Right ventricle myocardium superior (tissue), 1 donor: Measurements from ENCODE around the gene C2CD4D. TPM values are rescaled to one million over a fixed set of nuclear protein-coding genes. Genes with fewer than 3 reads are reported as not detected.

Experiments
- ATAC-seq: fragments of 200-7000 bp; cut with Tn5 transposase; one replicate; pipeline ENCODE4 v1.9.1; 2020; ENCODE audit warnings: mild to moderate bottlenecking; ENCODE audit not compliant: poor library complexity
- DNase-seq: peaks from one replicate; pipeline ENCODE4 v3.0.0-alpha.2; 2020
- intact Hi-C: fragments of 100-400 bp; cut with DNase I; formaldehyde crosslinking; loops from one replicate; pipeline ENCODE4 v1.11.2; 2022
- total RNA-seq: library from RNA; stranded (reverse); fragmentation: NEBNext Ultra II Directional; extraction: Animal tissue kit (Norgen Biotek cat#: 25700); gene quantifications from one replicate; pipeline ENCODE4 v1.2.1, GENCODE V29; 2021
- donor health status: DM: no; HTN: yes; CAD: no; lungs with severe emphysema.

The C2CD4D gene
- total RNA-seq, 1 donor from 2014 or later = not detected

DNA sequence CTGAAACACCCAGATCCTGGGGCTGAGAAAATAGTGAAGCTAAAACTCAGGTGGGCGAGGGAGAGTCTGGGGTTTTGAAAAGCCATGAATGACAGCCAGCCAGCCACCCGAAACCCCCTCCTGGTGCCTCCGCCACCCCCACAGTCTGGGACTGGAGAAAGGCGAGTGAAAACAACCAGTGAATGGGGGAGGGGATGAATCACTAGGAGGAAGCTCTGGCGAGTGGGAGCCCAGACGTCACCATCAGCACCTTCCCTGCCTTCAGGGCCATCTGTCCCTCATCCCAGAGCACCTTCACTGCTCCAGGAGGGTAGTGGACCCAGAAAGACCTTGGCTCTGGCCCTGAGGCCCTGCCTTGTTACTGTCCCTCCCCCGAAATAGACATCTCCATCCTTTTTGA is 17.2 kb downstream of the C2CD4D start:
- DNase-seq = no peak
- intact Hi-C loops = no loop called here
- ATAC-seq = no peak

GRCh38 chr1:151820940-151821339 is 18.7 kb downstream of the C2CD4D start:
- DNase-seq = no peak
- ATAC-seq = peak; percentile 37
- intact Hi-C loops = no loop called here

GRCh38 chr1:151819976-151820623 is 19.5 kb downstream of the C2CD4D start:
- DNase-seq (no peak), ATAC-seq (no peak)
- intact Hi-C loops = no loop called here

DNA sequence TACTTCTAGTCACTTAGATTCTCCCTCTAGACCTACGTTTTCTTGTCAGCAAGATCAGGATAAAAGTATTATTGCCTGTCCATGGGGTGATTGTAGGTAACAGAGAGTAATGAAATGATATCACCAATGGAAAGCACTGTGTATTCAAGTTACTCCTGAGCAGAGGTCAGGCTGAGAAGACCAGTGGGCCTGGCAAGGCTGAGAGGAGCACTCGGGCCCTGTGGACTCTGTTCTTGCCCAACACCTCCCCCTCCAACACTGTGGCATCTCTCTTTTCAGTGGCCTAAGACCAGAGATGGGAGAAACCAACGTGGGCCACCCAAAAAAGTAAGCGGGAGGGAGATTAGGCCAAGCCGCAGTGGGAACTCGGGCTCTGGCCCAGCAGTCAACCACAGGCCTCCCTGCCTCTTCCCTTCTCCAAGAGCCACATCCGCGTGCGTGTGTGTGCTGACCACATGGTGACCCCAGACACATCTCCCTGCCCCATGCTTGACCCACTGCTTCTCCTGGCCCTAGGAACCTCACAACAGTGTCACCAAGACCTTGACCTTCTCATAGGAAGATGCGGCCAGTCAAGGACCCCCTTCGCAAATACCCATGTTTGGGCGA is 20.3 kb downstream of the C2CD4D start:
- ATAC-seq = no peak
- intact Hi-C loops = no loop called here
- no peak for DNase-seq

DNA sequence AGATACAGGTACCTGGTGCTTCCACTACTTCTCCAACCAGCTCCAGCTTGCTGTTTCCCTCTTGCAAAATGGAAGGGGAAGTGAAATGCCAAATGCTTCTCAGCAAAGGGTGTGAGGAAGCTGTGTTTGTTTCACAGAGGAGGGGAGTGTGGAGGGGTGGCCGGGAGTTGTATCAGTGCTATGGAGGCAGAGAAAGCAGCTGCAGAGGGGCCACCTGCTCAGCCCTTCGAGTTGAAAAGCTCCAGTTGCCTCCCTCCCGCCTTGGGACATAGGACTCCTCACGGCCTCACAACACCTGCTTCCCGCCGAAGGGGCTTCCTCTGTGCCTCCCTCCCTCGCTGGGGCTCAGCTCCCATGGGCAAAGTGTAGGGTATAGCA is 22.3 kb downstream of the C2CD4D start:
- no peak for ATAC-seq
- no peak for DNase-seq
- intact Hi-C loops = no loop called here

GRCh38 chr1:151816548-151817352 is 22.9 kb downstream of the C2CD4D start:
- no peak for DNase-seq
- intact Hi-C loops = no loop called here
- ATAC-seq = no peak

DNA sequence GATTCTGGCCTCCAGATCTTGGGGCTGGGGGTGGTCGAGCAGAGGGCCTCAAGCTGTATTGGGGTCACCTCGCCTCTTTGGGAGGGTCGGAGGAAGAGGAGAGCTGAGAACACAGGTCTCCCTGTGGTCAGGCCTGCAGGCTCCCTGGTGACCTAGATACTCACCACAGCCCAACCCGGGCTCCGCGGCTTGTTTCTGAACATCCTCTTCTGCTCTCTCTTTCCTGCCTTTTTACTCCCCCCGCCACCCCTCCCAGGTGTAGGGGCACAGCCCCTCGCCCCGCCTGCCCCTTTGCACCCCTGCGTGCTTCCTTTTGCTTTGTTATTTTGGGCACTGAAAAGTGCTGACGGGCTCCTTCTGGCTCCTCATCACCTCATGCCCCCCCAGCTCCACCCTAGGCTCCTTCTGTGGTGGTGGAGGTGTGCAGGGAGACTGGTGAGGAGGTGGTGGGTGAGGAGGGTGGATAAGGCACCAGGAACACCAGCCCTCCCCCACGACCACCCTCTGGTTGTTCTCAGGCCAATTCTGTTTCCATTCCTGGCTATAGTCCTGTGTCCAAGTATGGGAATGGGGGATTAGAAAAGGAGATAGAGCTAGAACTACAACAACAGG is 23.8 kb downstream of the C2CD4D start:
- intact Hi-C loops = no loop called here
- ATAC-seq (no peak), DNase-seq (peak; percentile 58)

GRCh38 chr1:151814971-151815545 is 24.6 kb downstream of the C2CD4D start:
- intact Hi-C loops = no loop called here
- DNase-seq (no peak), ATAC-seq (no peak)

DNA sequence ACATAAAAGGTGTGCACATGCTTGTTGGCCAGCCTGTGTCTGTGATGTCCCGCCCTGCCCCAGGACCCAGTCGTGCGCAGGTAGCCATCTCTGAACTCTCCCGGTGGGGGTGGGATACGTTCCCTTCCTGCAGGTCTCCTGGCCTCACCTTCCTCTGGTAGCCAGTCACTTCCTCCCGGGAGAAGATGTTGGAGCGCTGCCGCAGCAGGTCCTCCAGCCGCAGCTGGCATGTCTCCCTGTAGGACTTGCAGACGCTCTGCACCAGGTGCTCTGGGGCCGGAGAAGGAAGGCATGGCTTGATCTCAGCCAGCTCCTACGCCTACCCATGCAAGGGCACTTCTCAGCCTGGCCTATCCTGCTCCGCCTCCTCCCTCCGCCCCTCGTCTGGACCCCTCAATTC is 25.2 kb downstream of the C2CD4D start:
- intact Hi-C loops = no loop called here
- no peak for DNase-seq

DNA sequence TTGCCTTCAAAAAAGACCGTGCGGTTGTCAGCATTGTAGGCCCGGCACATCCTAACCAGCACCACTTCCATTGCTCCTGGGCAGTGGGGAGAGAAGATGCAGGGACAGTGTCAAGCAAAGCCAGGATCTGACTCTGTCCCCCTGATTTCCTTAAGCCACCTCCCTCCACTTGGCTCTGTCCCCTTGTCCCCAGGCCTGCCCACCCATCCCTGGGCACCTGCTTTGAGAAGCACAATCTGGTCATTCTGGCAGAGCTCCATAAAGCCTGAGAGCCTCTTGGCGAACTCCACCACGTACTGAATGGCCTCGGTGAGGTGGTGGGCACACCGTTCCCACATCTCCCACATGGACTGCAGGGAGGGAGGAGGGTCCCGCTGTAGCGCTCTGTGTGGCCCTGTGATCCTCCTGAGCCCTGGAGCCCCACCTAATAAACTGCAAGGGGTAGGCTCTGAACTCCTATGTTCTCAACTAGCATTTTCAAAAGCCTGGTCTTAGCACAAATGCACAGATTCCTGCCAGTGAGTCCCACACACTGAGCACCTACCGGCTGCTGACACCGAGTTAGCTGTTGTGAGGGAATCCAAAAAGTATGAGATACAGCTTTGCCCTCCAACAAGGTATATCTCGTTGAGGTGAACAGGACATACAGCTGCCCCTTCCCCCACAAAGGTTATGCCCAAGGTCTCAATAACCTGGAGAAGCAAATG is 26.2 kb downstream of the C2CD4D start:
- intact Hi-C loops = no loop called here
- DNase-seq (no peak), ATAC-seq (no peak)

More for the DNA sequence above, 25.2 kb downstream of the C2CD4D start:
- no peak for ATAC-seq

GRCh38 chr1:151811181-151811580 is 28.4 kb downstream of the C2CD4D start:
- no peak for ATAC-seq
- no peak for DNase-seq
- intact Hi-C loops = no loop called here

DNA sequence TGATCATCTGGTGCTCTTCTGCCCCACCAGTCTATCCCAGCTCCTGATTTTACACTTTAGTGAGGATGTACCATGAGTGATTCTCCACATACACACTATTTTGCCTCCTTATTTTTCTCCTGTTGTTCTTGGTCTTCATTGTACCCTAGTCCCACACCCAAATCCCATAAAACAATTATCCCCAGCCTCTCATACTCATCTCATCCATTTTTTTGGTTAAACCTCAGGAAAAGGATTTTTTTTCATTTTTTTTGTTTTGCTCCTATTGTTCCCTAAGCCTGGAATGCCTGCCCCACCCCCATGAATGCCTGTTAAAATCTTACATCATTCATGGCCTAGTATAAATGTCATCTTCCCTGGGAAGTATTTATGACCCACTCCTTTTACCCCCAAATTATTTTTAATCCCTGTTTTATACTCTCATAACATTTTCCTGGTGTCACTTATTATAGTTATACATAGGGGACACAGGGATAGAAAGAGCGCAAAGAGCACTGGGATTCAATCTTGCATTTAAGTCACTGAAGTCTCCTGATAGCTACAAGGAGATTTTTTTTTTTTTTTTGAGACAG is 29.5 kb downstream of the C2CD4D start:
- DNase-seq = no peak
- intact Hi-C loops = no loop called here
- no peak for ATAC-seq

DNA sequence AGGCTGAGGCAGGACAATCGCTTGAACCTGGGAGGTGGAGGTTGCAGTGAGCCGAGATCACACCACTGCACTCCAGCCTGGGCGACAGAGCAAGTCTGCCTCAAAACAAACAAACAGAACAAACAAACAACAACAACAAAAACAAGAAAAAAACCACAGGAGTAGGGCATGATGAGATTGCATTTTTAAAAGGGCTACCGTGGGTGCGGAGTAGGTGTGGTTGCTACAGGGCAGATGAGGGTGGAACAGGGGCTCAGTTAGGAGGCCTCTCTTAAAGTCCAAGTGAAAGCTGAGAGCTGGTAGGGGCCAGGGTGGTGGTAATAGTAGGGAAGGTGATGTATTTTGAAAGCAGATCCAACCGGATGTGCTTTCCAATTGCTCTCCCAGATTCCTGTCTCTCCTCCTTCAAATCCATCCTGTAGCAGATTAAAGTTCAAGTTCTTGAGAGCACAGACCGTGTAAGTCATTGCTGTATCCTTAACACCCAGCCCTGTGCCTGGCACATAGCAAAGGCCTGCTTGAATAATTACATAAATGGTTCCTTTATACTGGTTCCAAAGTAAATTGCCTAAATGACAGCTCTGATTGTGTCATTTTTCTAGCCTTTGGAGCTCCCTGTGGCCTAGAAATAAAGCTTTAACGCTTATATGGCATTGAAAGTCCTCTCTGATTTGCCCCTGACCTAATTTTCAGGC is 30.2 kb downstream of the C2CD4D start:
- intact Hi-C loops = no loop called here
- ATAC-seq (peak; percentile 53), DNase-seq (no peak)

DNA sequence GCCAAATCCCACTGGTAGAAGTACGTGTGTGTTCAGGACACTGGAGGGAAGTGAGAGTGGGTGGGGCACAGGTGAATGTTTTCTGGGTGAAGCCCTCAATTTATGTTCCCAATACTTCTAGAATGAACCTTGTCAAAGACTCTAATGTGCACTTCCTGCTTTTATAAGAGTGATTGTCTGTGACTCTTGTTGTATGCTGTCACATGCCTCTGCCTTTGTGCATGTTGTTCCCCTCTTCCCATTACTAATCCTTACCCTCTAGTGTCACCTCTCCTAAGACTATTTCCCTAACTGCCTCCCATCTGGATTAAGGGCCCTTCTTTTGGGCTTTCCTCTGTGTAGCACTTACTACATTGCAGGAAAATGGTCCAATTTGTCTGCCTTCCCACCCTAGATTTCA is 31.9 kb downstream of the C2CD4D start:
- DNase-seq (no peak), ATAC-seq (no peak)
- intact Hi-C loops = no loop called here

DNA sequence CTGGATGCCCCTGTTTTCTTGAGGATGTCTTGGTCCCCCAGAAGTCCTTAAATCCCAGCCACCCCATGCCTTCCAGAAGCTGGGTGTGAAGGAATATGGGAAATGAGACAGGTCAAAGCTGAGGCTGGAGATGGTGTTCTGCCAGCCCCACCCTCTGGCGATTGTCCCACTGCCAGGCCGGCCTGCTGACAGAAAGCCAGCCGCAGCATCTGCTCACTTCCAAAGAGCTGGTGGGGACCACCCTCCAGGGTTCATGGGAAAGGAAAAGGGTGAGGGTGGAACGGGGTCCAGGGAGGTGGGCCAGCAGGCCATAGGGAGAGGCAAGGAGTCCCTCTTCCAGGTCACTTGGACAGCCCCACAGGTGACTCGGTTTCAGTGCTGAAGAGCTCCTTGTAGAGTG is 32.5 kb downstream of the C2CD4D start:
- intact Hi-C loops = no loop called here
- ATAC-seq = no peak

GRCh38 chr1:151806170-151806569 is 33.5 kb downstream of the C2CD4D start:
- intact Hi-C loops = no loop called here
- ATAC-seq (no peak), DNase-seq (no peak)

More for the DNA sequence above, 32.5 kb downstream of the C2CD4D start:
- no peak for DNase-seq

DNA sequence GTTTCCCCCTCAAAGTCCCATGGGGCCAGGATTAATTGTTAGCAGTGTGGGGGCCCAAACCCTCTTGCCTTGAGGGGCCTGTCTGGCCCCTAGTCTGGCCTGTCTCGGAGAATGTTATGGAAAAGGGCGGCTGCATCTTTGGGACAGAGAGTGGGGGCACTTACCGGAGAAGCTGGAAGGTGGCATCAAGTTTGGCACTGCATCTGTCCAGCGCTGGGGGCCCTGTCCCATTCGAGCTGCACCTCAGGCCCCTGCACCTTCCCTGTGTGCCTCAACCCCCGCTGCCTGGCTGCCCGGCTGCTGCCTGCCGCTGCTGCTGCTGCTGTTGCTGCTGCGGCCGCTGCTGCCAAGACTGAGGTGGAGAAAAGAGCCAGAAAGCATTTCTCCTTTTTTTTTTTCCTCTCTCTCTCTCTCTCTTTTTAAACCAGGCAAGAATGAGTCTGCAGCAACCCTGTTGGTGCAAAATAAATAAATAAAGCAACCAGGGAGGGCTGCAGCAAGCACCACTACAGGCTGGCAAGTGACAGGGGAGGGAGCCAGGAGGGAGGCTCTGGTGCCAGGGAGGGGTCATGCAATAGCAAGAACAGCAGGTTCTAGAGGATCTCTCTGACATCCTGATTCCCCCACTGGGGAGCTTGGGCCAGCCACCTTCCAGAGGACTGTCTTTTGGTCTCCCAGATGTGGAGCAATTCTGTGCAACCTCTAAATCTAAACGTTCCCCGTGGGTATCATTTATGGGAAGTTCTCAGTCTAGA is 34.4 kb downstream of the C2CD4D start, which contains the start of gene LINGO4:
LINGO4 (minus strand) TSS at position 354 of the 755 bp plus-strand sequence. CDS start 2,715 bp downstream, outside the sequence.
- intact Hi-C loops = no loop called here
- no peak for ATAC-seq
- DNase-seq = no peak
